Erythroblast (primary cell): ENCODE measurements around the gene DEPDC5.

Source experiments
- GATA1 ChIP-seq: IDR thresholded peaks from 2 replicates; pipeline ENCODE4 v1.6.1; 2011; ENCODE audit warnings: low read depth, mild to moderate bottlenecking, control low read depth, low read length, moderate library complexity
- POLR2A ChIP-seq: IDR thresholded peaks from 2 replicates; pipeline ENCODE4 v1.6.1; 2011; ENCODE audit warnings: mild to moderate bottlenecking, low read length

GRCh38 chr22:31754813-31755212 lies 994 bp downstream of the DEPDC5 start:
- no peak for TF ChIP-seq POLR2A
- no peak for TF ChIP-seq GATA1
